Stimulated activated CD4-positive, alpha-beta T cell treated with anti-CD3 and anti-CD28 coated beads, Interleukin-12 subunit alpha, Interleukin-12 subunit beta, amount 100 ng/mL, for 24 hours (primary cell): ENCODE data around the gene TMEM106A.
"Not testable (repeated sequence)": the region's sequence is repeated elsewhere in the genome, so short reads cannot be mapped to it uniquely, and the experiment has no call there.

ENCODE experiments used
- DNase-seq, 2 experiments: peaks; one replicate each; pipeline ENCODE4 v3.0.0-alpha.2; 2020; ENCODE audit warnings: low read depth in 2 of 2

Gene TMEM106A

GRCh38 chr17:43215341-43215740 is 3.7 kb downstream of the TMEM106A start:
- DNase-seq: no peak

GRCh38 chr17:43216369-43216761 is 4.7 kb downstream of the TMEM106A start:
- no peak for DNase-seq

- DNase-seq: no peak
Observed at GRCh38 chr17:43216762-43217613, 5.3 kb downstream of the TMEM106A start.

GRCh38 chr17:43217614-43218087 is 6.0 kb downstream of the TMEM106A start:
- DNase-seq: no peak

GRCh38 chr17:43219001-43219400 is 7.3 kb downstream of the TMEM106A start:
- DNase-seq: no peak

GRCh38 chr17:43219746-43220380 is 8.2 kb downstream of the TMEM106A start:
- no peak for DNase-seq

- DNase-seq: no peak
Observed at GRCh38 chr17:43220511-43221125, 8.9 kb downstream of the TMEM106A start.

- no peak for DNase-seq
Observed at GRCh38 chr17:43224146-43224705, 12.6 kb downstream of the TMEM106A start.

- no peak for DNase-seq
Observed at GRCh38 chr17:43226393-43226792, 14.7 kb downstream of the TMEM106A start.

GRCh38 chr17:43228020-43228782 is 16.5 kb downstream of the TMEM106A start, which contains the start of gene CCDC200:
Gene CCDC200, minus strand, starts transcription at chr17:43228623. Its CDS starts 69 bp downstream, at chr17:43228554.
- DNase-seq: not testable (repeated sequence)

GRCh38 chr17:43231205-43232020 is 19.7 kb downstream of the TMEM106A start:
- not testable (repeated sequence) for DNase-seq

- DNase-seq: not testable (repeated sequence)
Observed at GRCh38 chr17:43232021-43232699, 20.5 kb downstream of the TMEM106A start.

- DNase-seq: not testable (repeated sequence)
Observed at GRCh38 chr17:43233263-43233662, 21.6 kb downstream of the TMEM106A start.

- not testable (repeated sequence) for DNase-seq
Observed at GRCh38 chr17:43233877-43234276, 22.2 kb downstream of the TMEM106A start, which contains the start of gene RNU2-1. Gene RNU2-1, minus strand, starts transcription at chr17:43233977.

- not testable (repeated sequence) for DNase-seq
Observed at GRCh38 chr17:43239597-43239996, 27.9 kb downstream of the TMEM106A start.

- not testable (repeated sequence) for DNase-seq
Observed at GRCh38 chr17:43240596-43241352, 29.1 kb downstream of the TMEM106A start.

GRCh38 chr17:43246456-43246855 is 34.8 kb downstream of the TMEM106A start:
- DNase-seq: not testable (repeated sequence)
